ENCODE measurements around the gene ZNF311. TPM values are rescaled to one million over a fixed set of nuclear protein-coding genes. Genes with fewer than 3 reads are reported as not detected.

Gene ZNF311
- total and polyA plus RNA-seq, 2 of the 13 experiments (the other 11 are each of a cell fraction or from before 2014, with no cell fraction given): not detected

GRCh38 chr6:28953585-28954258 is 51.4 kb downstream of the ZNF311 start:
- H3K9me3 ChIP-seq (ENCODE audit: low read length): no peaks in the 10 kb centered on the region
- ChIA-PET CTCF (ENCODE audit: low intra/inter-chr PET ratio, low total read pairs) (no interaction called here), POLR2A (interaction anchor here (1.1 to 3.0 kb wide), 3 partner anchors 27 to 1061 kb away, joined by 4 to 13 read pairs (median 6); a partner anchor contains a TSS)
- intact Hi-C loops (cut with micrococcal nuclease; ENCODE audit: unreplicated experiment): loop anchor here (1.0 to 2.0 kb wide), 2 partner anchors 9 to 27 kb away; no protein-coding TSS in a partner anchor
- H3K27ac ChIP-seq (ENCODE audit: extremely low read length, insufficient read depth, low read length): peak overlapping the region; percentile 68
- in situ Hi-C loops (cut with HindIII; ENCODE audit: extremely low pct_ligation_motif_present, low pct_unique_long_range_greater_than_20kb): no loop called here
- under 1% methylated on average over 21 of the region's 22 CpGs for WGBS (ENCODE audit: low lambda C conversion rate)
- H4K20me1 ChIP-seq (ENCODE audit: insufficient read depth, low read length): no peaks in the 10 kb centered on the region
- FAIRE-seq (no peak), ATAC-seq (peak; percentile 17), DNase-seq (ENCODE audit: low spot score) (no peak)
- H3K4me2 ChIP-seq (ENCODE audit: low read depth, low read length): peak overlapping the region; percentile 82
- H3K36me3 ChIP-seq (replicated peaks in 1 of 2; ENCODE audit: control insufficient read depth in 1 of 2, insufficient read depth in 2 of 2, low read length in 2 of 2): no peaks in the 10 kb centered on the region
- H3K4me3 ChIP-seq (replicated peaks in 1 of 3; ENCODE audit: insufficient read depth in 1 of 3, low read depth in 2 of 3, low read length in 3 of 3): peak overlapping the region; percentile 76 to 96 (median 79)
- no TSS peak for BruUV-seq (replicated peaks)
- H3K9ac ChIP-seq (ENCODE audit: insufficient read depth, low read depth, low read length): peak overlapping the region; percentile 79
- H3K4me1 ChIP-seq (ENCODE audit: insufficient read depth, low read length): peaks cover 43% of the 10 kb centered on the region
- H3K79me2 ChIP-seq (ENCODE audit: insufficient read depth, low read length): no peaks in the 10 kb centered on the region
- peaks cover 0 to 6% of the 10 kb centered on the region in 2 experiments; a peak in 1 of 5 replicates for H3K27me3 ChIP-seq (ENCODE audit: control insufficient read depth in 1 of 2, insufficient read depth in 2 of 2, low read length in 2 of 2)
- peak overlapping the region; percentile 99 for H2AFZ ChIP-seq (ENCODE audit: low read length)
- TF ChIP-seq ZNF530 (CRISPR knock-in tag; IDR thresholded peaks at IDR 0.05; ENCODE audit: low read depth) (no peak), KLF16 (CRISPR knock-in tag; IDR thresholded peaks at IDR 0.05) (no peak), ZNF879 (CRISPR knock-in tag; IDR thresholded peaks at IDR 0.05) (no peak), ZNF891 (CRISPR knock-in tag; IDR thresholded peaks at IDR 0.05) (no peak), TSC22D2 (CRISPR knock-in tag; IDR thresholded peaks at IDR 0.05; ENCODE audit: borderline replicate concordance) (0 out of 2 replicates have a peak, but pooled peaks have one; percentile 44), ZMYM2 (CRISPR knock-in tag; IDR thresholded peaks at IDR 0.05) (no peak), KAT8 (CRISPR knock-in tag; IDR thresholded peaks at IDR 0.05) (peak; percentile 0; the same call in 1 of the 2 replicates), ZNF501 (CRISPR knock-in tag; IDR thresholded peaks at IDR 0.05) (no peak), ZNF691 (CRISPR knock-in tag; IDR thresholded peaks at IDR 0.05; ENCODE audit: borderline replicate concordance, low read depth) (no peak), SNRNP70 (IDR thresholded peaks at IDR 0.05; ENCODE audit: low read depth, low read length) (no peak), ZNF234 (CRISPR knock-in tag; conservative IDR thresholded peaks at IDR 0.05) (no peak), GMEB2 (CRISPR knock-in tag; IDR thresholded peaks at IDR 0.05; ENCODE audit: low read depth) (no peak), ZNF615 (CRISPR knock-in tag; IDR thresholded peaks at IDR 0.05; ENCODE audit: borderline replicate concordance) (peak; percentile 60; the same call in 1 of the 2 replicates), ZNF24 (IDR thresholded peaks at IDR 0.05) (no peak)
- TF ChIP-seq, protein P1, sequence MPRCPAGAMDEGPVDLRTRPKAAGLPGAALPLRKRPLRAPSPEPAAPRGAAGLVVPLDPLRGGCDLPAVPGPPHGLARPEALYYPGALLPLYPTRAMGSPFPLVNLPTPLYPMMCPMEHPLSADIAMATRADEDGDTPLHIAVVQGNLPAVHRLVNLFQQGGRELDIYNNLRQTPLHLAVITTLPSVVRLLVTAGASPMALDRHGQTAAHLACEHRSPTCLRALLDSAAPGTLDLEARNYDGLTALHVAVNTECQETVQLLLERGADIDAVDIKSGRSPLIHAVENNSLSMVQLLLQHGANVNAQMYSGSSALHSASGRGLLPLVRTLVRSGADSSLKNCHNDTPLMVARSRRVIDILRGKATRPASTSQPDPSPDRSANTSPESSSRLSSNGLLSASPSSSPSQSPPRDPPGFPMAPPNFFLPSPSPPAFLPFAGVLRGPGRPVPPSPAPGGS (CRISPR knock-in tag; IDR thresholded peaks at IDR 0.05): peak; percentile 40; the same call in 1 of the 2 replicates
- TF ChIP-seq, protein P2, sequence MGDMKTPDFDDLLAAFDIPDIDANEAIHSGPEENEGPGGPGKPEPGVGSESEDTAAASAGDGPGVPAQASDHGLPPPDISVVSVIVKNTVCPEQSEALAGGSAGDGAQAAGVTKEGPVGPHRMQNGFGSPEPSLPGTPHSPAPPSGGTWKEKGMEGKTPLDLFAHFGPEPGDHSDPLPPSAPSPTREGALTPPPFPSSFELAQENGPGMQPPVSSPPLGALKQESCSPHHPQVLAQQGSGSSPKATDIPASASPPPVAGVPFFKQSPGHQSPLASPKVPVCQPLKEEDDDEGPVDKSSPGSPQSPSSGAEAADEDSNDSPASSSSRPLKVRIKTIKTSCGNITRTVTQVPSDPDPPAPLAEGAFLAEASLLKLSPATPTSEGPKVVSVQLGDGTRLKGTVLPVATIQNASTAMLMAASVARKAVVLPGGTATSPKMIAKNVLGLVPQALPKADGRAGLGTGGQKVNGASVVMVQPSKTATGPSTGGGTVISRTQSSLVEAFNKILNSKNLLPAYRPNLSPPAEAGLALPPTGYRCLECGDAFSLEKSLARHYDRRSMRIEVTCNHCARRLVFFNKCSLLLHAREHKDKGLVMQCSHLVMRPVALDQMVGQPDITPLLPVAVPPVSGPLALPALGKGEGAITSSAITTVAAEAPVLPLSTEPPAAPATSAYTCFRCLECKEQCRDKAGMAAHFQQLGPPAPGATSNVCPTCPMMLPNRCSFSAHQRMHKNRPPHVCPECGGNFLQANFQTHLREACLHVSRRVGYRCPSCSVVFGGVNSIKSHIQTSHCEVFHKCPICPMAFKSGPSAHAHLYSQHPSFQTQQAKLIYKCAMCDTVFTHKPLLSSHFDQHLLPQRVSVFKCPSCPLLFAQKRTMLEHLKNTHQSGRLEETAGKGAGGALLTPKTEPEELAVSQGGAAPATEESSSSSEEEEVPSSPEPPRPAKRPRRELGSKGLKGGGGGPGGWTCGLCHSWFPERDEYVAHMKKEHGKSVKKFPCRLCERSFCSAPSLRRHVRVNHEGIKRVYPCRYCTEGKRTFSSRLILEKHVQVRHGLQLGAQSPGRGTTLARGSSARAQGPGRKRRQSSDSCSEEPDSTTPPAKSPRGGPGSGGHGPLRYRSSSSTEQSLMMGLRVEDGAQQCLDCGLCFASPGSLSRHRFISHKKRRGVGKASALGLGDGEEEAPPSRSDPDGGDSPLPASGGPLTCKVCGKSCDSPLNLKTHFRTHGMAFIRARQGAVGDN (CRISPR knock-in tag; IDR thresholded peaks at IDR 0.05): no peak
